ENCODE data around the gene BTBD6. TPM values are rescaled to one million over a fixed set of nuclear protein-coding genes. Genes with fewer than 3 reads are reported as not detected.

Gene BTBD6
- total and polyA plus RNA-seq, 4 donors, result 30.9 to 54.1 (median 47.8) TPM

GRCh38 chr14:105250008-105250366, 1.7 kb downstream of the BTBD6 start:
- Histone ChIP-seq H3K4me3 (no peak overlapping the region), H3K4me1 (ENCODE audit: control insufficient read depth in 5 of 5, insufficient read depth in 5 of 5, low read length in 5 of 5) (peaks cover 0 to 16% (median 2%) of the 10 kb centered on the region in 5 donors), H3K9me3 (ENCODE audit: control insufficient read depth in 4 of 4, insufficient read depth in 3 of 4, low read length in 3 of 4) (no peaks in the 10 kb centered on the region), H3K9ac (ENCODE audit: insufficient read depth in 1 of 2, low read length in 2 of 2) (no peak overlapping the region), H3K36me3 (ENCODE audit: control insufficient read depth in 4 of 4, insufficient read depth in 4 of 4, low read length in 4 of 4) (peaks cover 0 to 41% (median 31%) of the 10 kb centered on the region in 4 donors), H3K27me3 (ENCODE audit: control insufficient read depth in 3 of 3, insufficient read depth in 3 of 3, low read length in 2 of 3) (no peaks in the 10 kb centered on the region), H3K27ac (ENCODE audit: low read depth in 1 of 2, low read length in 1 of 2) (no peak overlapping the region)
- WGBS, 2 donors, result 91 to 95% methylated on average over 16 of the region's 16 CpGs
- no peak for ATAC-seq (ENCODE audit: insufficient read depth, low FRiP score)
- TF ChIP-seq, protein P1, sequence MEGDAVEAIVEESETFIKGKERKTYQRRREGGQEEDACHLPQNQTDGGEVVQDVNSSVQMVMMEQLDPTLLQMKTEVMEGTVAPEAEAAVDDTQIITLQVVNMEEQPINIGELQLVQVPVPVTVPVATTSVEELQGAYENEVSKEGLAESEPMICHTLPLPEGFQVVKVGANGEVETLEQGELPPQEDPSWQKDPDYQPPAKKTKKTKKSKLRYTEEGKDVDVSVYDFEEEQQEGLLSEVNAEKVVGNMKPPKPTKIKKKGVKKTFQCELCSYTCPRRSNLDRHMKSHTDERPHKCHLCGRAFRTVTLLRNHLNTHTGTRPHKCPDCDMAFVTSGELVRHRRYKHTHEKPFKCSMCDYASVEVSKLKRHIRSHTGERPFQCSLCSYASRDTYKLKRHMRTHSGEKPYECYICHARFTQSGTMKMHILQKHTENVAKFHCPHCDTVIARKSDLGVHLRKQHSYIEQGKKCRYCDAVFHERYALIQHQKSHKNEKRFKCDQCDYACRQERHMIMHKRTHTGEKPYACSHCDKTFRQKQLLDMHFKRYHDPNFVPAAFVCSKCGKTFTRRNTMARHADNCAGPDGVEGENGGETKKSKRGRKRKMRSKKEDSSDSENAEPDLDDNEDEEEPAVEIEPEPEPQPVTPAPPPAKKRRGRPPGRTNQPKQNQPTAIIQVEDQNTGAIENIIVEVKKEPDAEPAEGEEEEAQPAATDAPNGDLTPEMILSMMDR (IDR thresholded peaks at IDR 0.05; ENCODE audit: control extremely low read depth, extremely low read depth), result no peak
- no peak for DNase-seq

GRCh38 chr14:105250986-105251385, 2.7 kb downstream of the BTBD6 start:
- Histone ChIP-seq H3K4me1 (ENCODE audit: control insufficient read depth in 5 of 5, insufficient read depth in 5 of 5, low read length in 5 of 5) (peaks cover 0 to 16% (median 6%) of the 10 kb centered on the region in 5 donors), H3K36me3 (ENCODE audit: control insufficient read depth in 4 of 4, insufficient read depth in 4 of 4, low read length in 4 of 4) (peaks cover 0 to 42% (median 33%) of the 10 kb centered on the region in 4 donors), H3K27ac (ENCODE audit: low read depth in 1 of 2, low read length in 1 of 2) (no peak overlapping the region), H3K4me3 (no peak overlapping the region), H3K9ac (ENCODE audit: insufficient read depth in 1 of 2, low read length in 2 of 2) (no peak overlapping the region), H3K9me3 (ENCODE audit: control insufficient read depth in 4 of 4, insufficient read depth in 3 of 4, low read length in 3 of 4) (no peaks in the 10 kb centered on the region), H3K27me3 (ENCODE audit: control insufficient read depth in 3 of 3, insufficient read depth in 3 of 3, low read length in 2 of 3) (no peaks in the 10 kb centered on the region)
- no peak for ATAC-seq (ENCODE audit: insufficient read depth, low FRiP score)
- TF ChIP-seq, protein P1 (IDR thresholded peaks at IDR 0.05; ENCODE audit: control extremely low read depth, extremely low read depth), result no peak
- 86 to 91% methylated on average over 4 of the region's 4 CpGs for WGBS, 2 donors
- DNase-seq, result no peak

- WGBS, 2 donors, result 93 to 94% methylated on average over 6 of the region's 6 CpGs
- Histone ChIP-seq H3K27ac (ENCODE audit: low read depth in 1 of 2, low read length in 1 of 2) (no peak overlapping the region), H3K4me1 (ENCODE audit: control insufficient read depth in 5 of 5, insufficient read depth in 5 of 5, low read length in 5 of 5) (peaks cover 0 to 16% (median 6%) of the 10 kb centered on the region in 5 donors), H3K9ac (ENCODE audit: insufficient read depth in 1 of 2, low read length in 2 of 2) (no peak overlapping the region), H3K4me3 (no peak overlapping the region), H3K9me3 (ENCODE audit: control insufficient read depth in 4 of 4, insufficient read depth in 3 of 4, low read length in 3 of 4) (no peaks in the 10 kb centered on the region), H3K27me3 (ENCODE audit: control insufficient read depth in 3 of 3, insufficient read depth in 3 of 3, low read length in 2 of 3) (no peaks in the 10 kb centered on the region), H3K36me3 (ENCODE audit: control insufficient read depth in 4 of 4, insufficient read depth in 4 of 4, low read length in 4 of 4) (peaks cover 0 to 48% (median 30%) of the 10 kb centered on the region in 4 donors)
- no peak for ATAC-seq (ENCODE audit: insufficient read depth, low FRiP score)
- no peak for DNase-seq
- TF ChIP-seq, protein P1 (IDR thresholded peaks at IDR 0.05; ENCODE audit: control extremely low read depth, extremely low read depth), result no peak
These were observed 3.6 kb downstream of the BTBD6 start for GRCh38 chr14:105251920-105252319.
